ENCODE results near the gene PDPN. TPM values are rescaled to one million over a fixed set of nuclear protein-coding genes. Genes with fewer than 3 reads are reported as not detected.

Gene PDPN
- total and polyA plus RNA-seq, 9 of the 15 experiments (the other 6 are each of a cell fraction or from before 2014, with no cell fraction given): 0.11 TPM; not detected in 8

GRCh38 chr1:13617773-13618172, 34.1 kb downstream of the PDPN start:
- no peaks in the 10 kb centered on the region for H3K4me1 ChIP-seq (replicated peaks in 1 of 2; ENCODE audit: control insufficient read depth in 2 of 2, insufficient read depth in 2 of 2, low read length in 2 of 2)
- CTCF ChIA-PET (ENCODE audit: low intra/inter-chr PET ratio): no interaction called here
- no peak for ATAC-seq
- no peak overlapping the region for H3K4me3 ChIP-seq
- WGBS (ENCODE audit: insufficient coverage, low coverage, missing lambda C conversion rate): 0% methylated on average over 1 of the region's 1 CpG
- intact Hi-C loops (cut with micrococcal nuclease): no loop called here
- DNase-seq (ENCODE audit: extremely low read depth in 1 of 4, low spot score in 3 of 4): no peak
- in situ Hi-C loops (cut with MboI): no loop called here
- TF ChIP-seq ZKSCAN3 (CRISPR knock-in tag; IDR thresholded peaks at IDR 0.05) (no peak), KAT8 (IDR thresholded peaks at IDR 0.05; ENCODE audit: low read depth) (no peak), ARID4B (CRISPR knock-in tag; IDR thresholded peaks at IDR 0.05) (no peak), ZNF764 (CRISPR knock-in tag; IDR thresholded peaks at IDR 0.05; ENCODE audit: low read depth) (no peak), MEF2D (tag; conservative IDR thresholded peaks at IDR 0.05; ENCODE audit: low read depth) (no peak), NONO (IDR thresholded peaks at IDR 0.05; ENCODE audit: low read depth in 2 of 2, low read length in 1 of 2) (no peak), THRB (CRISPR knock-in tag; conservative IDR thresholded peaks at IDR 0.05) (no peak), CXXC5 (CRISPR knock-in tag; IDR thresholded peaks at IDR 0.05) (no peak), NR2F6 (CRISPR knock-in tag; IDR thresholded peaks at IDR 0.05) (no peak), MIER1 (IDR thresholded peaks at IDR 0.05; ENCODE audit: low read depth) (no peak), RFX7 (CRISPR knock-in tag; IDR thresholded peaks at IDR 0.05) (no peak), POLR2G (IDR thresholded peaks at IDR 0.05; ENCODE audit: low read depth, low read length) (no peak), JUND (IDR thresholded peaks at IDR 0.05; ENCODE audit: borderline replicate concordance, low read depth, low read length) (no peak), JUND (tag; IDR thresholded peaks at IDR 0.05; ENCODE audit: borderline replicate concordance, low read depth, low read length) (no peak), CREB1 (IDR thresholded peaks at IDR 0.05) (no peak), CREB1 (CRISPR knock-in tag; IDR thresholded peaks at IDR 0.05) (no peak), FOXA1 (IDR thresholded peaks at IDR 0.05; ENCODE audit: borderline replicate concordance) (no peak)
- H3K27me3 ChIP-seq (ENCODE audit: control insufficient read depth in 2 of 2, insufficient read depth in 2 of 2, low read length in 2 of 2): peaks cover 16 to 44% of the 10 kb centered on the region in 2 experiments; a peak in 4 of 5 replicates
- no peak overlapping the region for H3K4me2 ChIP-seq (ENCODE audit: insufficient read depth, low read length)
- H3K9me1 ChIP-seq (ENCODE audit: control insufficient read depth, insufficient read depth, low read length): no peaks in the 10 kb centered on the region
- BruUV-seq (replicated peaks): no TSS peak
- POLR2A ChIA-PET: no interaction called here
- no peak overlapping the region for H3K27ac ChIP-seq (ENCODE audit: extremely low read depth, low read depth, low read length)
- FAIRE-seq: no peak
- no peaks in the 10 kb centered on the region for H4K20me1 ChIP-seq (replicated peaks; ENCODE audit: control insufficient read depth, insufficient read depth, low read length)
- no peaks in the 10 kb centered on the region for H3K79me2 ChIP-seq (ENCODE audit: control insufficient read depth, insufficient read depth, low read length)
- H3K9me3 ChIP-seq (replicated peaks; ENCODE audit: control insufficient read depth, insufficient read depth, low read depth, low read length): no peaks in the 10 kb centered on the region
- H3K9ac ChIP-seq (ENCODE audit: insufficient read depth in 1 of 2, low read depth in 2 of 2, low read length in 2 of 2): no peak overlapping the region
- no peak overlapping the region for H2AFZ ChIP-seq (ENCODE audit: low read depth, low read length)
- H3K36me3 ChIP-seq (ENCODE audit: control insufficient read depth, insufficient read depth, low read length): no peaks in the 10 kb centered on the region

All from K562 (cell line).